Muscle of leg (tissue), 11 donors: ENCODE data around the gene CBX6. TPM values are rescaled to one million over a fixed set of nuclear protein-coding genes. Genes with fewer than 3 reads are reported as not detected.

Source experiments
- DNase-seq: peaks from one replicate; pipeline ENCODE4 v3.0.0; 2013
- H3K27ac ChIP-seq: one replicate; pipeline ENCODE4 v1.5.1; 2013; ENCODE audit warnings: mild to moderate bottlenecking, low read length, control low read depth
- H3K27me3 ChIP-seq: one replicate; pipeline ENCODE4 v1.6.1; 2013; ENCODE audit warnings: low read length; ENCODE audit not compliant: control insufficient read depth, insufficient read depth
- H3K36me3 ChIP-seq: one replicate; pipeline ENCODE4 v1.6.1; 2013; ENCODE audit warnings: low read length; ENCODE audit not compliant: control insufficient read depth, insufficient read depth
- H3K4me1 ChIP-seq: one replicate; pipeline ENCODE4 v1.6.1; 2013; ENCODE audit warnings: low read length; ENCODE audit not compliant: control insufficient read depth, insufficient read depth
- H3K4me3 ChIP-seq: one replicate; pipeline ENCODE4 v1.5.1; 2013; ENCODE audit warnings: low read length, control low read depth
- H3K9me3 ChIP-seq: replicated peaks from 2 replicates; pipeline ENCODE4 v1.6.1; 2013; ENCODE audit warnings: low read depth, low read length; ENCODE audit not compliant: control insufficient read depth
- WGBS: methylation state at CpG from one replicate; pipeline ENCODE4 v1.1.5; 2013; ENCODE audit warnings: missing lambda C conversion rate; ENCODE audit not compliant: insufficient coverage; 5-methylcytosine and 5-hydroxymethylcytosine counted together
- polyA plus RNA-seq, 8 donors: library from polyadenylated mRNA; unstranded; fragments of 120-200 nt; gene quantifications; one replicate each; pipeline versions ENCODE4 v1.2.1 to v1.2.3, GENCODE V29; 2013; ENCODE audit warnings: inconsistent platforms in 1 of 8, low replicate concordance in 1 of 8; ENCODE audit not compliant: insufficient read length in 8 of 8, insufficient read depth in 1 of 8
- total RNA-seq: library from RNA; stranded (reverse); fragments of 120-200 nt; gene quantifications from one replicate; pipeline ENCODE4 v1.2.4, GENCODE V29; 2013

Gene CBX6
- total and polyA plus RNA-seq, 9 donors: 24.9 to 51.8 (median 34.8) TPM

- peak overlapping the region; percentile 29 for H3K4me3 ChIP-seq
- peaks cover 50% of the 10 kb centered on the region for H3K27me3 ChIP-seq
- H3K4me1 ChIP-seq: peaks cover 12% of the 10 kb centered on the region
- WGBS: 4% methylated on average over 26 of the region's 34 CpGs
- no peaks in the 10 kb centered on the region for H3K36me3 ChIP-seq
- no peaks in the 10 kb centered on the region for H3K9me3 ChIP-seq
- DNase-seq: no peak
- no peak overlapping the region for H3K27ac ChIP-seq
Observed at GRCh38 chr22:38842512-38843200, 29.4 kb downstream of the CBX6 start.

- no peak for DNase-seq
- 100% methylated on average over 1 of the region's 5 CpGs for WGBS
Observed at GRCh38 chr22:38841635-38842034, 30.4 kb downstream of the CBX6 start.

GRCh38 chr22:38841211-38841610, 30.8 kb downstream of the CBX6 start:
- Histone ChIP-seq H3K36me3 (no peaks in the 10 kb centered on the region), H3K27ac (no peak overlapping the region), H3K9me3 (no peaks in the 10 kb centered on the region), H3K4me1 (peaks cover 12% of the 10 kb centered on the region), H3K4me3 (no peak overlapping the region), H3K27me3 (peaks cover 47% of the 10 kb centered on the region)
- WGBS: 33% methylated on average over 4 of the region's 7 CpGs
- DNase-seq: no peak

More at GRCh38 chr22:38841635-38842034, 30.4 kb downstream of the CBX6 start:
- H3K27me3 ChIP-seq: peaks cover 47% of the 10 kb centered on the region
- H3K9me3 ChIP-seq: no peaks in the 10 kb centered on the region
- peaks cover 12% of the 10 kb centered on the region for H3K4me1 ChIP-seq
- no peak overlapping the region for H3K4me3 ChIP-seq
- no peak overlapping the region for H3K27ac ChIP-seq
- no peaks in the 10 kb centered on the region for H3K36me3 ChIP-seq

GRCh38 chr22:38840129-38840528, 31.9 kb downstream of the CBX6 start:
- peaks cover 12% of the 10 kb centered on the region for H3K4me1 ChIP-seq
- peaks cover 49% of the 10 kb centered on the region for H3K27me3 ChIP-seq
- no peak for DNase-seq
- no peak overlapping the region for H3K4me3 ChIP-seq
- no peak overlapping the region for H3K27ac ChIP-seq
- no peaks in the 10 kb centered on the region for H3K9me3 ChIP-seq
- H3K36me3 ChIP-seq: no peaks in the 10 kb centered on the region
- WGBS: 67% methylated on average over 3 of the region's 3 CpGs

DNA sequence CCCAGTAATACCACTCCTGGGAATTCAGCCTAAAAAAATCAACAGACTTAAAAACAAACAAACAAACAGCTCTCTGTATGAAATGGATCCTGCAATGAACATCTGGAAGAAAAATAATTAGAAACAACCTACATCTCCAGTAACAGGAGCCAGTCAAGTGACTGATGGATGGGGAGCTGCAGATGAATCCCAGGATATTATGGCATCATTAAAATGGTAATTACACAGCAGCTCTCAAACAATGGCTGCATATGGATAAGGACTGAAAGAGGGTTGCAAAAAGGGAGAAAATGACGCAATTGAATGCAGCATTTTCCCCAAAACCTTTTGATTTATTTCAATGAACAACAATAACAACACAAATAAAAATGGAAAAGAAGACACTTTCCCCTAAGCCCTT, 32.3 kb downstream of the CBX6 start:
- Histone ChIP-seq H3K9me3 (no peaks in the 10 kb centered on the region), H3K4me3 (no peak overlapping the region), H3K27me3 (peaks cover 45% of the 10 kb centered on the region), H3K36me3 (no peaks in the 10 kb centered on the region), H3K4me1 (peaks cover 12% of the 10 kb centered on the region), H3K27ac (no peak overlapping the region)
- no CpG with 5 or more reads among the region's 1 CpG for WGBS
- no peak for DNase-seq

DNA sequence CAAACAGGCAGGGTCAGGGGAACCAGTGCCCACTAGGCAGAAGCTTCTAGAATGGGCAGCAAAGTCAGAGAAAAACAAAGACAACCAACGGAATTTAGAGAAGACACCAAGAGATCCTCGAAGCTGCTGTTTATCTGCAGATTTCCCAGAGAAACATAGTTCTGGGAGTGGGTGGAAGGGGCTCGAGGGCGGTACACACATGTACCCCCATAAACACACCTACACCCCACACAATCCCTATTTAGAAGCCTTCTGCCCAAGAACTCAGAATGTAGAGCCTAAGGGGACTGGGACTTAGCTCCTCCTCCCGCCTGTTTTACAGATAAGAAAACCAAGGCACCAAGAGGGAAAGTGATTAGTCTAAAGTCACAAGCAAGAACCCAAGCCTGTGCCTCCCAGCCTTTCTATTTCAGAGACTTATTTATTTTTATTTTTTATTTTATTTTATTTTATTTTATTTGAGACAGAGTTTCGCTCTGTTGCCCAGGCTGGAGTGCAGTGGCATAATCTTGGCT, 34.5 kb downstream of the CBX6 start:
- DNase-seq: no peak
- Histone ChIP-seq H3K4me1 (peaks cover 6% of the 10 kb centered on the region), H3K4me3 (no peak overlapping the region), H3K36me3 (no peaks in the 10 kb centered on the region), H3K27ac (no peak overlapping the region), H3K9me3 (no peaks in the 10 kb centered on the region), H3K27me3 (peaks cover 34% of the 10 kb centered on the region)
- 90% methylated on average over 2 of the region's 6 CpGs for WGBS

- no peaks in the 10 kb centered on the region for H3K36me3 ChIP-seq
- DNase-seq: no peak
- WGBS: 61% methylated on average over 4 of the region's 19 CpGs
- peaks cover 6% of the 10 kb centered on the region for H3K4me1 ChIP-seq
- no peaks in the 10 kb centered on the region for H3K9me3 ChIP-seq
- no peak overlapping the region for H3K4me3 ChIP-seq
- no peak overlapping the region for H3K27ac ChIP-seq
- peaks cover 21% of the 10 kb centered on the region for H3K27me3 ChIP-seq
Observed at GRCh38 chr22:38835888-38836301, 36.1 kb downstream of the CBX6 start.

GRCh38 chr22:38834991-38835390, 37.0 kb downstream of the CBX6 start:
- DNase-seq: no peak

GRCh38 chr22:38834215-38834953, 37.6 kb downstream of the CBX6 start:
- Histone ChIP-seq H3K27ac (no peak overlapping the region), H3K36me3 (no peaks in the 10 kb centered on the region), H3K27me3 (peaks cover 11% of the 10 kb centered on the region), H3K9me3 (no peaks in the 10 kb centered on the region), H3K4me1 (peaks cover 6% of the 10 kb centered on the region), H3K4me3 (no peak overlapping the region)
- 89% methylated on average over 9 of the region's 13 CpGs for WGBS
- DNase-seq: no peak

More at GRCh38 chr22:38834991-38835390, 37.0 kb downstream of the CBX6 start:
- Histone ChIP-seq H3K4me1 (peaks cover 6% of the 10 kb centered on the region), H3K27ac (no peak overlapping the region), H3K27me3 (peaks cover 12% of the 10 kb centered on the region), H3K36me3 (no peaks in the 10 kb centered on the region), H3K4me3 (no peak overlapping the region), H3K9me3 (no peaks in the 10 kb centered on the region)
- WGBS: 95% methylated on average over 4 of the region's 5 CpGs

DNA sequence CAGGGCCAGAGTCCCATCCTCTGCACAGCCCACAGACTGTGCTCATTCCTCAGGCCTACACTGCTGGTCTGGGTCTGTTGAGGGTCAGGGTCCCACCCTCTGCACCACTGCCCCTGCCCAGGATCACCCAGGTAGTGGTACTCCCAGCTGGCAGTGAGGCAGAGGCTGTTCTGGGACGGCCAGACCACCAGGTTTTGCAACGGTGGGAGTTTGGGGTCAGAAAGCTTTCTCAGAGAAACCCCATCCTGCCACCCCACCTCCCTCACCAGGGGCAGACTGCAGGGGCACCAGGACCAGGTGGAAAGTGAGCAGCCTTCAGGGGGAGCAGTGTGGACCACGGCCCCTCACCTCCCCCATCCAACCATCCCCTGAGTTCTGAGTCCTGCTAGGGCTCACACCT, 39.0 kb downstream of the CBX6 start:
- WGBS: no CpG with 5 or more reads among the region's 3 CpGs

More for the DNA sequence above, 39.0 kb downstream of the CBX6 start:
- Histone ChIP-seq H3K27me3 (peaks cover 11% of the 10 kb centered on the region), H3K4me1 (peaks cover 6% of the 10 kb centered on the region), H3K36me3 (no peaks in the 10 kb centered on the region), H3K9me3 (no peaks in the 10 kb centered on the region), H3K4me3 (no peak overlapping the region), H3K27ac (no peak overlapping the region)
- no peak for DNase-seq
